Neural cell (in vitro differentiated cells): Measurements from ENCODE around the gene GPR35. TPM values are rescaled to one million over a fixed set of nuclear protein-coding genes. Genes with fewer than 3 reads are reported as not detected.

Experiments used
- H2AFZ ChIP-seq: fragments of 200-600, 300-800 bp; sonication (generic), shearing (Covaris generic); 2 replicates; pipeline ENCODE4 v1.6.0; 2014; ENCODE audit warnings: low read depth, mild to moderate bottlenecking, antibody characterized with exemption, low read length, moderate library complexity
- H3F3A ChIP-seq: fragments of 200-600 bp; shearing (Covaris generic); 2 replicates; pipeline ENCODE4 v1.6.1; 2016; ENCODE audit warnings: mild to moderate bottlenecking, moderate library complexity, mixed read lengths, antibody characterized with exemption, low read length; ENCODE audit not compliant: insufficient read depth, poor library complexity, severe bottlenecking
- H3K27ac ChIP-seq: fragments of 200-600, 300-800 bp; sonication (generic), shearing (Covaris generic); 2 replicates; pipeline ENCODE4 v1.5.1; 2014; ENCODE audit warnings: mild to moderate bottlenecking, low read length, moderate library complexity
- H3K27me3 ChIP-seq: fragments of 300-800, 200-600 bp; sonication (generic), shearing (Covaris generic); 2 replicates; pipeline ENCODE4 v1.6.0; 2014; ENCODE audit warnings: mild to moderate bottlenecking, low read depth, low read length, moderate library complexity; ENCODE audit not compliant: insufficient read depth
- H3K36me3 ChIP-seq: fragments of 300-800, 200-600 bp; sonication (generic), shearing (Covaris generic); 2 replicates; pipeline ENCODE4 v1.5.1; 2014; ENCODE audit warnings: mild to moderate bottlenecking, antibody characterized with exemption, low read length, moderate library complexity; ENCODE audit not compliant: insufficient read depth
- H3K4me2 ChIP-seq: fragments of 300-800, 200-600 bp; sonication (generic), shearing (Covaris generic); 2 replicates; pipeline ENCODE4 v1.6.0; 2014; ENCODE audit warnings: mild to moderate bottlenecking, low read length
- H3K4me3 ChIP-seq: fragments of 300-800, 200-600 bp; sonication (generic), shearing (Covaris generic); 2 replicates; pipeline ENCODE4 v1.5.1; 2014; ENCODE audit warnings: mild to moderate bottlenecking, low read length, moderate library complexity
- H3K79me2 ChIP-seq: fragments of 200-600 bp; shearing (Covaris generic); replicated peaks from 2 replicates; pipeline ENCODE4 v1.6.0; 2014; ENCODE audit warnings: mild to moderate bottlenecking, low read length, moderate library complexity; ENCODE audit not compliant: insufficient read depth
- H3K9ac ChIP-seq: fragments of 300-800, 200-600 bp; sonication (generic), shearing (Covaris generic); 2 replicates; pipeline ENCODE4 v1.6.1; 2016; ENCODE audit warnings: mild to moderate bottlenecking, low read length, mixed read lengths
- H3K9me2 ChIP-seq: fragments of 200-600 bp; shearing (Covaris generic); 2 replicates; pipeline ENCODE4 v1.6.1; 2016; ENCODE audit warnings: mild to moderate bottlenecking, low read length, mixed read lengths; ENCODE audit not compliant: insufficient read depth
- H3K9me3 ChIP-seq: fragments of 200-600, 300-800 bp; sonication (generic), shearing (Covaris generic); 2 replicates; pipeline ENCODE4 v1.6.1; 2016; ENCODE audit warnings: mild to moderate bottlenecking, mixed run types, low read length, moderate library complexity, mixed read lengths
- H4K20me1 ChIP-seq: fragments of 200-600 bp; shearing (Covaris generic); 2 replicates; pipeline ENCODE4 v1.6.1; 2016; ENCODE audit warnings: mild to moderate bottlenecking, mixed run types; ENCODE audit not compliant: insufficient read depth
- CTCF ChIP-seq: fragments of 450-650 bp; IDR thresholded peaks from 2 replicates; pipeline ENCODE4 v1.5.1; 2014; ENCODE audit warnings: antibody characterized with exemption, mild to moderate bottlenecking, moderate library complexity; ENCODE audit not compliant: poor library complexity, severe bottlenecking
- EP300 ChIP-seq: fragments of 450-650 bp; conservative IDR thresholded peaks from 2 replicates; pipeline ENCODE4 v1.6.1; 2014; ENCODE audit warnings: antibody characterized with exemption, mild to moderate bottlenecking, moderate library complexity; ENCODE audit not compliant: poor library complexity, severe bottlenecking
- EZH2 ChIP-seq: fragments of 200-600, 300-800 bp; shearing (Covaris generic), sonication (generic); IDR thresholded peaks from 2 replicates; pipeline ENCODE4 v1.6.1; 2014; ENCODE audit warnings: antibody characterized with exemption, low read length, borderline replicate concordance, mild to moderate bottlenecking; ENCODE audit not compliant: insufficient read depth, poor library complexity, severe bottlenecking
- MXI1 ChIP-seq: fragments of 450-650 bp; conservative IDR thresholded peaks from 2 replicates; pipeline ENCODE4 v1.6.1; 2014; ENCODE audit warnings: antibody characterized with exemption, mild to moderate bottlenecking; ENCODE audit not compliant: poor library complexity, severe bottlenecking
- POLR2AphosphoS5 ChIP-seq: IDR thresholded peaks from 2 replicates; pipeline ENCODE4 v1.6.1; 2012
- RAD21 ChIP-seq: fragments of 450-650 bp; conservative IDR thresholded peaks from 2 replicates; pipeline ENCODE4 v1.6.1; 2014; ENCODE audit warnings: antibody characterized with exemption, mild to moderate bottlenecking, moderate library complexity
- REST ChIP-seq: IDR thresholded peaks from 2 replicates; pipeline ENCODE4 v1.6.1; 2012; ENCODE audit warnings: borderline replicate concordance
- SMC3 ChIP-seq: fragments of 450-650 bp; conservative IDR thresholded peaks from 2 replicates; pipeline ENCODE4 v1.6.1; 2014; ENCODE audit warnings: antibody characterized with exemption, mild to moderate bottlenecking, moderate library complexity; ENCODE audit not compliant: poor library complexity
- TAF1 ChIP-seq: IDR thresholded peaks from 2 replicates; pipeline ENCODE4 v1.6.1; 2012; ENCODE audit warnings: low read depth
- polyA plus RNA-seq: library from polyadenylated mRNA; depleted of rRNA; stranded (reverse); fragments of >200 nt; gene quantifications from 2 replicates; pipeline ENCODE4 v1.2.3, GENCODE V29; 2014

The GPR35 gene
- polyA plus RNA-seq, 1 donor from 2014 or later = 2.8 TPM

DNA sequence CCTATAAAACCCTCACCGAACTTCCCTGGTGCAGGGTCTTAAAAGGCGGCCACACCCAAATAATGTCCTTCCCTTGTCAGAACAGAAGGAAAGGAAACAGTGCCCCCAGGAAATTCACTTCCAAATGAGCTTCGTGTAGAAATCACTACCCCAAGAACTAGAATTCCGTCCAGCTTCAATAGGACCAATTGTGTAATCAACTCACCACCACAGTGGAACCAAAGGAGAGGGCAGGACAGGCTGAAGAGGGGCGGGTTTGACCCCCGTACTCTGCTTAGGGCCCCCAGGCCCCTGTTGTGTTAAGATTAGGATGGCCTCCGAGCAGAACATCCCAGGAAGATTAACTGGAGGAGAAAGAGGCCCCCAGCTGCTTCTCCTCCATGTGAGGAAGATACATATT, 24.1 kb downstream of the GPR35 start:
- Histone ChIP-seq H3K9ac (no peak overlapping the region), H2AFZ (no peak overlapping the region), H3K9me3 (no peaks in the 10 kb centered on the region), H3K4me3 (no peak overlapping the region), H3K79me2 (no peaks in the 10 kb centered on the region), H4K20me1 (no peaks in the 10 kb centered on the region), H3F3A (no peaks in the 10 kb centered on the region), H3K9me2 (no peaks in the 10 kb centered on the region), H3K4me2 (no peak overlapping the region), H3K27ac (no peak overlapping the region), H3K36me3 (no peaks in the 10 kb centered on the region), H3K27me3 (no peaks in the 10 kb centered on the region)
- no peak for TF ChIP-seq EP300
- no peak for TF ChIP-seq SMC3
- no peak for TF ChIP-seq RAD21
- no peak for TF ChIP-seq TAF1
- no peak for TF ChIP-seq EZH2
- no peak for TF ChIP-seq CTCF
- TF ChIP-seq REST = no peak
- no peak for TF ChIP-seq MXI1
- no peak for TF ChIP-seq POLR2AphosphoS5

DNA sequence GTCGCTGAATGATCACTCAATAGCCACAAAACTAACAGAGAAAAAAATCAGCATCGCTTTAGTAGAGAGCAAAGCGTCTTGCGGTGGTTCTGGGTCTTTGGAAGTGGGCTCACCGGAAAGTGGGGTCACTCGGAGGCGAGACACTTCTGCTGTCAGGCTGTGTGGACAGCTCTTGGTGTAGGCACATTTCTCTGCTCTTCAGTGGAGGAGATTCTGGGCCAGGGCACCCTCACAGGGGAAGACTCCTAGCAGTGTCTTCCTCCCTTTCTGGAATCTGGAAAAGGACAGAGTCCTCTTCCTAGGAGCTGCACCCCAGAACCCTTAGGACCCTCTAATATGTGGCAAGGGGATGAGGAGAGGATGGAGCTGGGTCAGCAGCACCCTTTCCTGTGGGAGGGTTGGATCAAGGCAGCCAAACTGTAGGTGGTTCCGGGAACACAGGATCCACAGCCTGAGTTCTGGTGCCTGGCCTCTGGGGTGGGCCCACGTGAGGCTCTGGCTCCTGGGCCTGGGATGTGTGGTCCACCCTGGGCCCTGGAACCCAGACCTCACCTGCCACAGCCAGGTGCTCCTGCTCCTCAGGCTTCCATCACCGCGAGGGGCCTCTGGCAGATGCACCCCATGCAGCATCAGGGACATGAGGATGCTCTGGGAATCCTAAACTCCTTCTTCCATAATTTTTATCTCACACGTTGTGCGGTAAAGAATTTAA, 25.1 kb downstream of the GPR35 start:
- H3K27ac ChIP-seq = no peak overlapping the region

More for the DNA sequence above, 25.1 kb downstream of the GPR35 start:
- no peak overlapping the region for H3K4me3 ChIP-seq
- no peak overlapping the region for H2AFZ ChIP-seq
- no peaks in the 10 kb centered on the region for H3K36me3 ChIP-seq
- no peaks in the 10 kb centered on the region for H3K27me3 ChIP-seq
- no peak for TF ChIP-seq TAF1
- no peaks in the 10 kb centered on the region for H3K9me2 ChIP-seq
- H3F3A ChIP-seq = no peaks in the 10 kb centered on the region
- H3K9me3 ChIP-seq = no peaks in the 10 kb centered on the region
- no peaks in the 10 kb centered on the region for H4K20me1 ChIP-seq
- H3K9ac ChIP-seq = no peak overlapping the region
- no peaks in the 10 kb centered on the region for H3K79me2 ChIP-seq
- no peak overlapping the region for H3K4me2 ChIP-seq
